Activated CD4-positive, alpha-beta T cell treated with anti-CD3 and anti-CD28 coated beads, Interleukin-2, amount 50 U/mL, for 24 hours (primary cell): ENCODE data around the gene PLEKHA1.

Experiments used
- DNase-seq, 2 donors: peaks; one replicate each; pipeline ENCODE4 v3.0.0-alpha.2; 2020; ENCODE audit warnings: low read depth in 1 of 2, low spot score in 1 of 2

PLEKHA1 gene

GRCh38 chr10:122374237-122374858 lies at the start of gene PLEKHA1:
TSS of gene PLEKHA1 (plus strand) at chr10:122374708. CDS start at chr10:122393201, 18,493 bp downstream.
- DNase-seq = peak; percentile 85 to 89

DNA sequence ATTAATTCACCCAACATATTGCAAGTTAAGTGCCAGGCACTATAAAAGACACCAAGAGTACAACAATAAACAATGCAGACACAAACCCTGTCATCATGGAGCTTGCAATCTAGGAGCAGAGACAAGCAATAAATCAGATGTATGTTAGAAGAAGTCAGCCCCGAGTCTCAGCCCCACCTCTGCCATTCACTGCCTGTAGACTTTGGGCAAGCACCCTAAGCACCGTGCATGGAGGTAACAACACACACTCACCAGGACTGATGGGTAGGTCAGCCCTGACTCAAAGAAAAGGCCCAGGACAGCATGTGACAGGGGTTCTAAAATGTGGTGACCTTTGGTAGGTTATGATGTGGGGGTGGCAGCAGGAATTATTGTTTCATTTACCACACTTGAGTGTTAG lies 49.3 kb upstream of the PLEKHA1 start:
- DNase-seq = no peak

- no peak for DNase-seq
Observed at GRCh38 chr10:122326385-122326784, 48.1 kb upstream of the PLEKHA1 start.

DNA sequence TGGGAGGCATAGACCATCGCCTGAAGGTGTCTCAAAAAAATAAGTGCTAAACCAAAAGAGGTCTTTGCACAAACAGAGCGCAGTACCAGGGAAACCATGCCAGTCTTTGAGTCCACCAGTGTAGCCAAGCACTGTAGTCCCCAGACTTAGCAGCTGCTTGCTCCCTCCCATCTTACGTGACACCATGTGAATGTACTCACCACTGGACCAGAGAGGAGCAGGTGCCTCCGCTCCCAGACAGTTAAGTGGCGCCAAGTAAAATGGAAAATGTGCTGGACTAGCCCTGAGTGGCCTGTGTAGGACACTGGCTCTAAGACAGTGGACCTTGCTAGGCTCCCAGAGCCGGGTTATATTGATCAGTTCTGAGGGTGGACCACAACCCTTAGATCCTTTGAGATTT lies 47.7 kb upstream of the PLEKHA1 start:
- DNase-seq = no peak

- DNase-seq = no peak
Observed at GRCh38 chr10:122327237-122328206, 47.0 kb upstream of the PLEKHA1 start.

- DNase-seq = no peak
Observed at GRCh38 chr10:122328676-122329075, 45.8 kb upstream of the PLEKHA1 start.

DNA sequence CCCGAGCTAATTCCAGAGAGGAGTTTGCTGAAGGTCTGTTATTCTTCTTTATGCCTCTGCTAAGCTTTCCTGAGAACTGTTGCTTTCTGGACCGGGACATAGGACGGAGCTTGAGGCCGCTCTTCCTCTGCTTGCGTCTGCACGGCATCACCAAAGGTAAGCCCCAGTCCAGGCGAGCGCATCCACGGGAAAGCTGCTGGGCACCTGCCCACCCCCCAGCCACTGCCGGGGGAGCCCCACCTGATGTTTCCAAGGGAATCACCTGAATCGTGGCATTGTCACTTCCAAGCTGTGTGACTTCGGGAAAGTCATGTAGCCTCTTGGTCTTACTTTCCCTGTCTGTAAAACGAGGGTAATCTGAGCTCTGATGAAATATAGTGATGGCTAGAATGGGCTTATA lies 45.1 kb upstream of the PLEKHA1 start:
- no peak for DNase-seq

DNA sequence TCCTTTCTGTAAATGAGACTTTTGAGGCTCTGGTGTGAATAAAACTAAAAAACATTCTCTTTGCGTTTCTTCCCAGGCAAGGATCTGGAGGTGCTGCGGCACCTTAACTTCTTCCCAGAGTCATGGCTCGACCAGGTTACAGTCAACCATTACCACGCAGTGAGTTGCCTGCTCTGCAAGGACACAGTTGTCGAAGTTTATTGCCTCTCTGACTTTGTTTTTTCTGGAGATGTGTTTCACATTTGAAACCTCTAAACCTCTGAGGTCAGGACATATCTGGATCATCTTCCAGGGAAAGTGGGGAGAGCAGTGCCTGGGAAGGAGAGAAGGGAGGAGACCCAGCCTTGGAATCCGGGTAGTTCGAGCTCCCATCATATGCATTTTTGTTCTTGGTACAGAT lies 43.4 kb upstream of the PLEKHA1 start:
- no peak for DNase-seq

- DNase-seq = no peak
Observed at GRCh38 chr10:122331615-122332446, 42.7 kb upstream of the PLEKHA1 start.

DNA sequence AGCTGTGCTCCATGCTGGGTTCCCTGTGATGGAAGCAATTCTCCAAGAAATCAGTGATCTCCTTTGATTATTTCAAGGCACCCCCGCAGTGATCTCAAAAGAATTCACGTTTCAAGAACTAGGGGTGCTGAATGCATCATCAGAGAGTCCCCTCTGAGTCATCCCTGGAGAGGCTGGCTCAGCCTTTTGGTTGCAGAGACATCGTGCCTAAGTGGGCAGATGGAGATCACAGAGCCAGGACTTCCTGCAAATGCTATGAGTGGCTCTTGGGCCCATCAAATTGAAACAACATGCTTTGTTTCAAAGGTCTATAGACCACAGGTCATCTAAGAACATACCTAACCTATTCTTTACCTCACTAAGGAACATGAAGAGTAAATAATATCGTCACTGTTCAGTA lies 41.5 kb upstream of the PLEKHA1 start:
- no peak for DNase-seq

DNA sequence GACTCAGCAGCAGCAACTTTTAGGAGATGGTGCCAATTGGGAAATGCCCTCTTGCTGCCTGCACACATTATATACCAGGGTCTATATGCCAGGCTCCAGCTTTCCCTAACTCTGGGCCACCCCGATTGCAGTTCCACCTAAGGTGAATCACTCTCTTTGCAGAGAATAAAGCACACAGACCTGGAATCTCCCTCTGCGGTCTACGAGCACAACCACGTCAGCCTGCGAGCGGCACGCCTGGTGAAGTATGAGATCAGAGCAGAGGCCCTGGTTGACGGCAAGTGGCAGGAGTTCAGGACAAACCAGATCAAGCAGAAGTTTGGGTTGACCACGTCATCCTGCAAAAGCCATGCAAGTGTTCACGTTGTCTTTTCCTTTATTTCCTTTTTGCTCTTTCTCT lies 38.2 kb upstream of the PLEKHA1 start:
- no peak for DNase-seq

- no peak for DNase-seq
Observed at GRCh38 chr10:122336961-122337360, 37.5 kb upstream of the PLEKHA1 start.

- DNase-seq = no peak
Observed at GRCh38 chr10:122338609-122339441, 35.7 kb upstream of the PLEKHA1 start.

DNA sequence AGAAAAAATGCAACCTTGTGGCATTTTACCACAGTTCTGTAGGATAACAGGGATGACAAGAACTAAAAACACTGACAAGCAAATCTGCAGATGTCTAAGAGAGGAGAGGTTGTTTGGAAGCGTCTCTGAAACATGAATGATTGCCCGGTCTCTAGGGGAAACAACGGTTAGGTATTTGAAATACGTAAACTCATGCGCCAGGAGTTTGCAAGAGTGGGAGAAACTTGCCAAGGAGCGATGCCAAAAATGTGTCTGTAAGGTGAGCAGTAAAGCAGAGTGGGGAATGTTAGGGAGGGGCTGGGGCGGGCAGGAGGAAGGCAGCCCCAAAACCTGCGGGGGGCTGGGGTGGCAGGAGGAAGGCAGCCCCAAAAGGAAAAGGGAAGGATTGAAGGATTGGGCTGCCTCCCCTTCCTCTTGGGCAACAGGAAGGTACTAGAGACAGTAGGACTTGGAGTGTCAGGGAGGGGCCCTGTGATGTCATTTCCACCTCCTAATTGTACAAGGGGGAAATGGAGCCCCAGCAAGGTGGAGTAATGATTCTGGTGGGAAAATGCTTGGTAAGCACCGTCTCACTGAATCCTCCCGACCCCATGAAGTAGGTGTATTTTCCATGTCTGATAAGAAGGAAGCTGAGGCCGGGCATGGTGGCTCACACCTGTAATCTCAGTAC lies 33.2 kb upstream of the PLEKHA1 start:
- DNase-seq = no peak

GRCh38 chr10:122342293-122343134 lies 32.0 kb upstream of the PLEKHA1 start:
- DNase-seq = peak; percentile 15 to 57

DNA sequence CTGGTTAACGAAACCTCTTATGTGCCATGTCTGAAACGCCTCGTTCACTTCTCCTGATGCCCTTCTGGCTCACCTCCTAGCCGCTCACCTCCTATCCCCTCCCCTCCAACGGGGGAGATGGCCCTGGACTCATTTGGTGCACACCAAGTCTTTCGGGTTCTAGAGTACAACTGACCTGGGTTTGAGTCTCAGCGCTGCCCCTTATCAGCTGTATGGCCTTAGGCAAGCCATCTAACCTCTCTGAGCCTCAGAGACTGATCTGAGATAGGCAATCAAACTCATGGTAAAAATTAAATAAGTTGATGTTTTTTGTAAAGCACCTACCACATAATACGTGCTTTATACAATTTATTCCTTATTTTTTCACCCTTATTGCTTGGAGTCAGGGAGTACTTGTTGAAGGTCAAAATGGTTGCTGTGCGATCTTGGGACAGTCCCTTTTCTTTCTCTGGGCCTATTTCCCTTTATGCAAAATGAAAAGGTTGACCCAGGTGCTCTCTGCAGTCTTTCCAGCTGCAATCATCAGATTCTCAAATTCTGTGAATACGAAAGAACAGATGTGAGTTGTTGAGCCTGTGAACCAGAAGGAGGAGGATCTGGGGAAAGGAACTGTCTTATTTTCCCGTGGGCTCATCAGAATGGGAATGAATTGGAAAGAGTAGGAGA lies 31.2 kb upstream of the PLEKHA1 start:
- no peak for DNase-seq

GRCh38 chr10:122343936-122344335 lies 30.6 kb upstream of the PLEKHA1 start:
- DNase-seq = no peak

DNA sequence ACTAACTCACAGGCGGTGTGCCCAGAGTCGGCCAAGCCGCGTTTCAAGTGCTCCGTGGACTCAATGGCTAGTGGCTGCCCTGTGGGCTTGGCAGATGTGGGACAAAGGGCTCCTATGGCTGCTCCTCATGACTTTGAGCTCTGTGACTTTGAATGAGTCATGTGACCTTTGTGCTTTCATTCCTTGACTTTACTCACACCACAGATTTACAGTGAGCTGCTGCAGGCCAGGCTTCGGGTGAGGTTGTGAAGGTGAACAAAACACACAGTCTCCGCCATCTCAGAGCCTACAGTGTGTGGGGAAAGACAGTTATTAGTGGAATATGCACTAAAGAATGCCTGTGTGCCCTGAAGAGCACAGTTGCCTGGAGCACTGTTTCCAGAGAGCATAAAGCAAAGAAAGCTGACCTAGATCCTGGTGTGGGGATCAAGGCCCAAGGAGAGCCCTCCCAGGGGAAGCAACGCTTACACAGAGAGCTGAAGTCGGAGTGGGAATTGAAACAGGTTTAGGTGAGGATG lies 29.7 kb upstream of the PLEKHA1 start:
- DNase-seq = no peak
